Caco-2 (cell line): ENCODE measurements around the gene MEF2D. TPM values are rescaled to one million over a fixed set of nuclear protein-coding genes. Genes with fewer than 3 reads are reported as not detected.

Source experiments
- BruUV-seq: library from RNA; stranded (reverse); fragments of 400-500 nt; replicated peaks from 2 replicates; lab custom pipeline; 2021; lab: Mats Ljungman, UMichigan
- CTCF ChIA-PET: fragments of 300-600 bp; sonication (Branson Sonifier 250); formaldehyde crosslinking; loops from one replicate; lab custom pipeline; 2022; ENCODE audit warnings: antibody characterized with exemption; lab: Charles Lee
- POLR2A ChIA-PET: fragments of 300-600 bp; sonication (Branson Sonifier 250); formaldehyde crosslinking; loops from one replicate; lab custom pipeline; 2022; ENCODE audit warnings: antibody characterized with exemption; lab: Charles Lee
- DNase-seq, 2 experiments: peaks; one replicate each; pipeline versions ENCODE4 v3.0.0 to v3.0.0-alpha.2; 2020 to 2022
- H3K27me3 ChIP-seq: replicated peaks from 2 replicates; pipeline ENCODE4 v1.6.0; 2011; ENCODE audit warnings: low read length; ENCODE audit not compliant: control insufficient read depth, insufficient read depth
- H3K36me3 ChIP-seq: 2 replicates; pipeline ENCODE4 v1.5.1; 2011; ENCODE audit warnings: low read length; ENCODE audit not compliant: control insufficient read depth, insufficient read depth
- H3K4me1 ChIP-seq: fragments of 250-450 bp; sonication (Bioruptor Pico); 2 replicates; pipeline ENCODE4 v1.5.1; 2020; ENCODE audit warnings: mild to moderate bottlenecking
- H3K4me3 ChIP-seq: 2 replicates; pipeline ENCODE4 v1.5.1; 2011; ENCODE audit warnings: low read depth, mild to moderate bottlenecking, control low read depth, low read length
- H3K9me3 ChIP-seq: fragments of 250-450 bp; sonication (Bioruptor Pico); 2 replicates; pipeline ENCODE4 v1.5.1; 2020; ENCODE audit warnings: mild to moderate bottlenecking, moderate library complexity
- H3K27ac Mint-ChIP-seq: one replicate; pipeline ENCODE4 v1.8.0; 2022; ENCODE audit warnings: mixed read lengths; ENCODE audit not compliant: unreplicated experiment
- H3K27me3 Mint-ChIP-seq: one replicate; pipeline ENCODE4 v1.8.0; 2022; ENCODE audit warnings: mixed read lengths; ENCODE audit not compliant: insufficient read depth, unreplicated experiment
- H3K36me3 Mint-ChIP-seq: one replicate; pipeline ENCODE4 v1.8.0; 2022; ENCODE audit warnings: mild to moderate bottlenecking, mixed read lengths; ENCODE audit not compliant: insufficient read depth, unreplicated experiment
- H3K4me1 Mint-ChIP-seq: one replicate; pipeline ENCODE4 v1.8.0; 2022; ENCODE audit warnings: low read depth, mixed read lengths; ENCODE audit not compliant: unreplicated experiment
- H3K4me3 Mint-ChIP-seq: one replicate; pipeline ENCODE4 v1.8.0; 2022; ENCODE audit warnings: mild to moderate bottlenecking, moderate library complexity, mixed read lengths; ENCODE audit not compliant: unreplicated experiment
- H3K9me3 Mint-ChIP-seq: one replicate; pipeline ENCODE4 v1.8.0; 2022; ENCODE audit warnings: mixed read lengths; ENCODE audit not compliant: unreplicated experiment
- intact Hi-C: fragments of 100-400 bp; cut with micrococcal nuclease; formaldehyde crosslinking; loops from one replicate; pipeline ENCODE4 v1.10.0; 2022; ENCODE audit not compliant: unreplicated experiment
- total RNA-seq: library from RNA; stranded (reverse); gene quantifications from 2 replicates; pipeline ENCODE4 v1.2.3, GENCODE V29; 2022
- TF ChIP-seq, protein P1 (sequence below), 2 experiments: fragments of 200-600 bp in 1 of 2; IDR thresholded peaks; 1 replicate in 1 of 2; 2 replicates in 1 of 2; pipeline versions ENCODE4 v1.5.1 to v1.8.0; 2011 to 2022; ENCODE audit warnings: antibody characterized with exemption in 1 of 2, control low read depth in 1 of 2, inconsistent platforms in 1 of 2, low read depth in 1 of 2, low read length in 1 of 2, mild to moderate bottlenecking in 1 of 2, moderate library complexity in 1 of 2; ENCODE audit not compliant: insufficient read depth in 1 of 2, severe bottlenecking in 1 of 2, unreplicated experiment in 1 of 2

The MEF2D gene
- total RNA-seq, 1 experiment from 2014 or later = 18.6 TPM

DNA sequence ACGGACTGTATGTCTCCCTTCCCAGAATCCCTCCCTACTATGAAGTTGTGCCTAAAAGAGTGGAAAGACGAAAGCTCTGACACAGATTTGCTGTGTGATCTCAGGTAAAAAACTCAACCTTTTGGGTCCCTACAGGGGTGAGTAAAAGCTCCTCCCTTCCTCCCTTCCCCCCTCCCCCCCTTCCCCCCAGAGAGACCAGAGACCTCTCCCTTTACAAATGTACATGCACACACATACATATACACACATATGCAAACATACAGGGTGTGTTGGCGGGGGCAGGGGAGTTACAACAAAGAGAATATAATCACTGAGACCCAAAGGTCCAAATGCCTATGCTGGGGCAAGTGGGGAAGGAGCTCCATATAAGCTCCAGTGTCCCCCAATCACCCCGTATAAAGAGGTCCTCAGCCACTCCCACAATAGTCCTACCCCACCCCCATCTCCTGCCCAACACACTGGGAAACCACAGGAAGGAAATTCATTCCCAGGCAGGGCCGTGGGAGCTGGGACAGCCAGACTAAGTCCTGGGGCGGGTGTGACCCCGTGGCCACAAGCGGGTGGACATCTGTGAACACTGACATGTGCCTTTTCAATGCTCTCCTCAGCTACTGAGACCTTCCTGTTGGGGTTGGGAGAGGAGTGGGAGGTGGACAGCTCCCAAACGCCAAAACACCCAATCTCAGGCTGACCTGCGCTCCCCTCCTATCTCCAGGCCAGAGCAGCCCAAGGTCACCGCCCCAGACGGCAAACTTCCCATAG, 2.0 kb downstream of the MEF2D start:
- Mint-ChIP-seq H3K4me3 (peak overlapping the region; percentile 89), H3K27ac (peak overlapping the region; percentile 29), H3K27me3 (no peaks in the 10 kb centered on the region), H3K9me3 (no peaks in the 10 kb centered on the region), H3K36me3 (peaks cover 7% of the 10 kb centered on the region), H3K4me1 (peaks cover 16% of the 10 kb centered on the region)
- ChIA-PET POLR2A (interaction anchor here (0.8 kb wide), 1 partner anchor 41 kb away, joined by 3 read pairs; no protein-coding TSS in a partner anchor), CTCF (interaction anchor here (6.9 kb wide), 1 partner anchor 41 kb away, joined by 87 read pairs; no protein-coding TSS in a partner anchor)
- Histone ChIP-seq H3K4me3 (peak overlapping the region; percentile 93), H3K4me1 (peaks cover 29% of the 10 kb centered on the region), H3K36me3 (no peaks in the 10 kb centered on the region), H3K9me3 (no peaks in the 10 kb centered on the region), H3K27me3 (no peaks in the 10 kb centered on the region)
- intact Hi-C loops = no loop called here
- BruUV-seq = no TSS peak
- TF ChIP-seq, protein P1, sequence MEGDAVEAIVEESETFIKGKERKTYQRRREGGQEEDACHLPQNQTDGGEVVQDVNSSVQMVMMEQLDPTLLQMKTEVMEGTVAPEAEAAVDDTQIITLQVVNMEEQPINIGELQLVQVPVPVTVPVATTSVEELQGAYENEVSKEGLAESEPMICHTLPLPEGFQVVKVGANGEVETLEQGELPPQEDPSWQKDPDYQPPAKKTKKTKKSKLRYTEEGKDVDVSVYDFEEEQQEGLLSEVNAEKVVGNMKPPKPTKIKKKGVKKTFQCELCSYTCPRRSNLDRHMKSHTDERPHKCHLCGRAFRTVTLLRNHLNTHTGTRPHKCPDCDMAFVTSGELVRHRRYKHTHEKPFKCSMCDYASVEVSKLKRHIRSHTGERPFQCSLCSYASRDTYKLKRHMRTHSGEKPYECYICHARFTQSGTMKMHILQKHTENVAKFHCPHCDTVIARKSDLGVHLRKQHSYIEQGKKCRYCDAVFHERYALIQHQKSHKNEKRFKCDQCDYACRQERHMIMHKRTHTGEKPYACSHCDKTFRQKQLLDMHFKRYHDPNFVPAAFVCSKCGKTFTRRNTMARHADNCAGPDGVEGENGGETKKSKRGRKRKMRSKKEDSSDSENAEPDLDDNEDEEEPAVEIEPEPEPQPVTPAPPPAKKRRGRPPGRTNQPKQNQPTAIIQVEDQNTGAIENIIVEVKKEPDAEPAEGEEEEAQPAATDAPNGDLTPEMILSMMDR (IDR thresholded peaks at IDR 0.05; ENCODE audit: insufficient read depth in 1 of 2, low read depth in 1 of 2, low read length in 1 of 2, severe bottlenecking in 1 of 2, unreplicated experiment in 1 of 2) = no peak
- DNase-seq = no peak

DNA sequence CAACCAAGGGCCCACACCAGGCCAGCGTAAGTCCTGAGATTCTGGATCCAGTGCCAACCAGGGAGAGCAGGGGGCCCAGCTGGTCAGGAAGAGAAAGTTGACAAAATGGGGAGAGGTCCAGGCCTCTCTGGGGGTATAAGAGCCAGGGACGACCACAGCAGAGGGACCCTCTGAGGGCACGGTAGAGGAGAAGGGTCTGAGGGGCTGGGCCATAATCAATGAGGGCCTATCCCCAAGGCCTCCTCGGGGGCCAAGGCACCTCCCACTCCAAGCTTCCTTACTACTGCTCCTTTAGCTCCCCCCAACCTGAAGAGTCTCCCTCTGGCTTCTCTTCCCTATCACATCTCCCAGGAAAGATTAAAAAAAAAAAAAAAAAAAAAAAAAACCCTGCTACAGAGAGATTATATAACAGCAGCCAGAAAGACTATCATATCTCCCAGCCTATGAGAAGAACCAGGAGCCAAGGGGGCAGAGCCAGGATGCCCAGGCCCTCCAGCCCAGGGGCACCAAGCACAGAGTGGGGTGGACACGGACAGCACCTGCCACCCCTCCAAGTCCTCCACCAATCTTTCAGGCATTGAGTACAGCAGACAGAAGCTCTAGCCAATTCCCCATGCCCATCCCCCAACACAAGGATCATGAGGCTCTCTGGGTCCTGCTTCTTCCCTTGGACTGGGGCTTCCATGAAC, 2.7 kb downstream of the MEF2D start:
- no peak for DNase-seq
- H3K27me3 ChIP-seq = no peaks in the 10 kb centered on the region
- Mint-ChIP-seq H3K4me3 (no peak overlapping the region), H3K9me3 (no peaks in the 10 kb centered on the region), H3K4me1 (peaks cover 10% of the 10 kb centered on the region), H3K27me3 (no peaks in the 10 kb centered on the region), H3K27ac (no peak overlapping the region), H3K36me3 (peaks cover under 1% of the 10 kb centered on the region)
- intact Hi-C loops = no loop called here
- CTCF ChIA-PET = no interaction called here
- H3K9me3 ChIP-seq = no peaks in the 10 kb centered on the region
- TF ChIP-seq, protein P1 (IDR thresholded peaks at IDR 0.05; ENCODE audit: insufficient read depth in 1 of 2, low read depth in 1 of 2, low read length in 1 of 2, severe bottlenecking in 1 of 2, unreplicated experiment in 1 of 2) = no peak
- H3K36me3 ChIP-seq = no peaks in the 10 kb centered on the region
- POLR2A ChIA-PET = no interaction called here
- H3K4me3 ChIP-seq = no peak overlapping the region
- no TSS peak for BruUV-seq
- H3K4me1 ChIP-seq = peaks cover 22% of the 10 kb centered on the region

DNA sequence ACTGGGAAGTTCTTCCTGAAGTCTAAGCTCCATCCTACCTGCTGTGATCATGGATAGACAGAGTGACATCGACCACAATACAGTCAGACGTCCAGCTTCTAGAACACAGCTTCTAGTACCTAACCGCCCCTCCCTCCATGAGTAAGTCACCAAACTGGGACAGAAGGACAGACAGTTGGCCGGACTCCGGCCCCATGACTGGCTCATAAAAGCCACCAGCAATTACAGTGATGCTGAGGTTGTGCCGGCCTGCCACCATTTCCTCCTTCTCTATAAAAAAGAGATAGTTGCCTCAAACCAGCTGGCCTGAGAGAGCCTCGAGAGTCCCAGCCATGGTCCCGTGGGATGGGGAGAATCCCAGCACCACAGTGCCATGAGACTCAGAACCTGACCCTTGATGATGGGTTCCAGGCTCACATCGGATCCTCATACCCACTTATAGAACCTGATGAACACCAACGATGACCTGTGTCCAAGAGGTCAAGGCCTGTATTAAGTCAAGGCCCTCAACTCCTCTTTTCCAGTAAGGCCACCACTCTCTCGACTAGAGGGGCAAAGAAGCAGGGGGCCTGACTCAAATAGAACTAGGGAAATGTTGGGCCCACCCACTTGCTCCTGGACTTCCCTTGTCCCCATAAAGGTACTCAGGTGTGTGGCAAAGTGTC, 3.4 kb downstream of the MEF2D start:
- TF ChIP-seq, protein P1 (IDR thresholded peaks at IDR 0.05; ENCODE audit: insufficient read depth in 1 of 2, low read depth in 1 of 2, low read length in 1 of 2, severe bottlenecking in 1 of 2, unreplicated experiment in 1 of 2) = no peak
- Mint-ChIP-seq H3K4me3 (no peak overlapping the region), H3K27me3 (no peaks in the 10 kb centered on the region), H3K36me3 (no peaks in the 10 kb centered on the region), H3K27ac (no peak overlapping the region), H3K4me1 (peaks cover 10% of the 10 kb centered on the region), H3K9me3 (no peaks in the 10 kb centered on the region)
- no TSS peak for BruUV-seq
- Histone ChIP-seq H3K27me3 (no peaks in the 10 kb centered on the region), H3K9me3 (no peaks in the 10 kb centered on the region), H3K4me1 (peaks cover 15% of the 10 kb centered on the region), H3K36me3 (no peaks in the 10 kb centered on the region), H3K4me3 (no peak overlapping the region)
- intact Hi-C loops = no loop called here
- ChIA-PET POLR2A (no interaction called here), CTCF (interaction anchor here (0.7 kb wide), 1 partner anchor 17 kb away, joined by 6 read pairs; no protein-coding TSS in a partner anchor)
- DNase-seq = no peak
